Natural killer cell treated with Interleukin-12 subunit alpha and Interleukin-12 subunit beta and Interleukin-15 and Interleukin-18, amount 100 ng/mL, for 72 hours (primary cell): ENCODE data around the gene SLF2. TPM values are rescaled to one million over a fixed set of nuclear protein-coding genes. Genes with fewer than 3 reads are reported as not detected.

ENCODE experiments used
- ATAC-seq, 2 donors: fragments of 150-1000 bp; cut with Tn5 transposase in 1 of 2; sonication (Bioruptor Pico), chemical (Tn5 transposase) in 1 of 2; 2 replicates each; pipeline ENCODE4 v1.10.0; 2021
- DNase-seq: peaks from one replicate; pipeline ENCODE4 v3.0.0; 2022; ENCODE audit warnings: low spot score
- H3K27ac Mint-ChIP-seq, 2 donors: 1 replicate in 1 of 2; 2 replicates in 1 of 2; pipeline ENCODE4 v1.8.0; 2022; ENCODE audit warnings: mixed read lengths in 2 of 2, mild to moderate bottlenecking in 1 of 2, moderate library complexity in 1 of 2
- H3K27me3 Mint-ChIP-seq, 2 donors: 1 replicate in 1 of 2; 2 replicates in 1 of 2; pipeline ENCODE4 v1.8.0; 2022; ENCODE audit warnings: mixed read lengths in 2 of 2
- H3K36me3 Mint-ChIP-seq: one replicate; pipeline ENCODE4 v1.8.0; 2022; ENCODE audit warnings: mixed read lengths
- H3K4me1 Mint-ChIP-seq, 2 donors: 1 replicate in 1 of 2; 2 replicates in 1 of 2; pipeline ENCODE4 v1.8.0; 2022; ENCODE audit warnings: low read depth in 2 of 2, mixed read lengths in 2 of 2, mild to moderate bottlenecking in 1 of 2
- H3K4me3 Mint-ChIP-seq: one replicate; pipeline ENCODE4 v1.8.0; 2022; ENCODE audit warnings: mixed read lengths
- H3K9me3 Mint-ChIP-seq: 2 replicates; pipeline ENCODE4 v1.8.0; 2022; ENCODE audit warnings: mixed read lengths
- total RNA-seq, 2 donors: library from RNA; stranded (reverse); gene quantifications; one replicate each; pipeline ENCODE4 v1.2.3, GENCODE V29; 2022

Gene SLF2
- total RNA-seq, 2 donors from 2014 or later = 27.8 to 44.3 TPM

DNA sequence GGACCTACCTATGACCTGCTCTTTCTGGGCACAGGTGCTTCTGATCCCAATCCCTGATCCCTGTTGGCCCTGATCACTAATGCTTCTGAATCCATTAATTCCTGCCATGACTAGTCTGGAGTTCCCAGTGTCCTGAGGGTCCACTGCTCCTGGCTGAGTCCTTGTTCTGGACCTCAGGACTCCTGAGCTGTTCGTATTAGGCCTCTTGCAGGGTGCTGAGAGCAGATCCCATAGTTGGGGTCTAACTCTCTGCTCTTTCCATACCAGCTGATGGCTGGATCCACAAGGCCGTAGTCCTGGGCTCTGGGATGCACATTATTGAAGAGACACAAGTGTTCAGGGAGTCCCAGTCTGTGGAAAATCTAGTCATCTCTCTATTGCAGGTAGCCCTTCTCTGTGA, 67.5 kb downstream of the SLF2 start:
- Mint-ChIP-seq H3K27me3 (no peaks in the 10 kb centered on the region), H3K4me3 (no peak overlapping the region), H3K9me3 (no peaks in the 10 kb centered on the region), H3K27ac (no peak overlapping the region), H3K36me3 (no peaks in the 10 kb centered on the region), H3K4me1 (no peaks in the 10 kb centered on the region)
- DNase-seq = no peak
- ATAC-seq = no peak

DNA sequence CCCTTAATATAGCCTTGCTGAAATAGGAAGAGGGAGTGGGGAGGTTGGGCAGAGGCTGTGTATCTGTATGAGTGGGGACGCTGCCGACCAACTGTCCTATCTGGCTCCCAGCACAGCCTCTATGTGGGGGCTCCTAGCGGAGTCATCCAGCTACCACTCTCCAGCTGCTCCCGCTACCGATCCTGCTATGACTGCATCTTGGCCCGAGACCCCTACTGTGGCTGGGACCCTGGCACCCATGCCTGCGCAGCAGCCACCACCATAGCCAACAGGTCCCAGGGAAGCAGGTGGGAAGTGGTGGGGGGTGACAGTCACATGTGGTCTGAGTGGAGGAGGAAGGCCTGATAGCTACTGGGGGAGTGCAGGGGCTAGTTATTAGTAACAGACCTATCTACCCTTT, 67.9 kb downstream of the SLF2 start:
- H3K27me3 Mint-ChIP-seq = no peaks in the 10 kb centered on the region
- no peak overlapping the region for H3K27ac Mint-ChIP-seq
- H3K9me3 Mint-ChIP-seq = no peaks in the 10 kb centered on the region
- ATAC-seq (no peak), DNase-seq (no peak)
- peaks cover 3% of the 10 kb centered on the region in 2 donors for H3K4me1 Mint-ChIP-seq
- no peak overlapping the region for H3K4me3 Mint-ChIP-seq
- H3K36me3 Mint-ChIP-seq = no peaks in the 10 kb centered on the region

DNA sequence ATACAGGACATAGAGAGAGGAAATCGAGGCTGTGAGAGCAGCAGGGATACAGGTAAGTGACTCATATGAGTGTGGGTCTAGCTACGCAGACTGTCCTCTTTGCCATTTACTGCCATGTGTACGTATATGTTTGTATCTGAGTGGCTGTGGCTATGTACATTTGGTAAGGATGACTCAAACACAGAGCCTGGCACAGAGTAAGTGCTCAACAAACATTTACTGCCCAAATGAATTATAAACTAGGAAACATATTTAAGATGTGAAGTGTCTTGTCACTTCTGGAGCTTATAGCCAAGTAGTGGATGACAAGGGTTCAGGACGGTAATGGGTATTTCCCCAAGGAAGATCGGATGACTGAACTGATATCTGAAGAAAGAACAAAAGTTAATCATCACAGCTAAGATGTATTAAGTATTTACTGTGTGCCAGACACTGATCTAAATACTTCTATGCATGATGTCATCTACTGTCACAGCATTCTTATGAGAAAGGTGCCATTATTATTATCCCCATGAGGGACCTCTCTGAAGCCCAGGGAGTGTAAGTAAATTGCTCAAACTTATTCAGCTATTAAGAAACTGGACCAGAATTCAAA, 68.5 kb downstream of the SLF2 start:
- no peak for ATAC-seq
- Mint-ChIP-seq H3K9me3 (no peaks in the 10 kb centered on the region), H3K4me3 (no peak overlapping the region), H3K27me3 (no peaks in the 10 kb centered on the region), H3K36me3 (no peaks in the 10 kb centered on the region), H3K4me1 (peaks cover 6 to 9% of the 10 kb centered on the region in 2 donors), H3K27ac (no peak overlapping the region)
- DNase-seq = no peak

DNA sequence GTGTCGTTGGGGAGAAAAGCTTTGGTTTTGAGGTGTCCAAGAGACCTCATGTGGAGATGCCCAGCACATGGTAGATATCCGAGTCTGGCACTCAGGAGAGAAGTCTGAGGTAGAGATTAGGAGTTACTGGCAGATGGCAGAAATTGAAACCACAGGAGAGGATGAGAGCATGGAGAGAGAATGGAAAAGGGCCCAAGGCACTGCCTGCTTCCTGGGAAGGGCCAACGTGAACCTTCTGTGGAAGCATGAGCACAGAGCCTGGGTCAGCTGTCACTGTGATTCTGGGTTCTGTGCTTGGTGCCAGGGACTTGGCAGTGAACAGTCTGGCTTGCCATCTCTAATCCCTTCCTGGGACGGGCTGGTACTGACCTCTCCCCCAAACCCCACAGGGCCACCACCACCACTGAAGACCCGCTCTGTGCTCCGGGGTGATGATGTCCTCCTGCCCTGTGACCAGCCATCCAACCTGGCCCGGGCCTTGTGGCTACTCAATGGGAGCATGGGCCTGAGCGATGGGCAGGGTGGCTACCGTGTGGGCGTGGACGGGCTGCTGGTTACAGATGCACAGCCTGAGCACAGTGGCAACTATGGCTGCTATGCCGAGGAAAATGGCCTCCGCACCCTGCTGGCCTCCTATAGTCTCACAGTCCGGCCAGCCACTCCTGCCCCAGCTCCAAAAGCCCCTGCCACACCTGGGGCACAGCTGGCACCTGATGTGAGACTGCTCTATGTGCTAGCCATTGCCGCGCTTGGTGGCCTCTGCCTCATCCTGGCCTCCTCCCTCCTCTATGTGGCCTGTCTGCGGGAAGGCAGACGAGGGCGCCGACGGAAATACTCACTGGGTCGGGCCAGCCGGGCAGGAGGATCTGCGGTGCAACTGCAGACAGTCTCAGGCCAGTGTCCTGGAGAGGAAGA, 70.4 kb downstream of the SLF2 start:
- H3K9me3 Mint-ChIP-seq = no peaks in the 10 kb centered on the region
- no peak overlapping the region for H3K4me3 Mint-ChIP-seq
- no peaks in the 10 kb centered on the region for H3K27me3 Mint-ChIP-seq
- DNase-seq (peak; percentile 41), ATAC-seq (no peak)
- no peak overlapping the region for H3K27ac Mint-ChIP-seq
- H3K4me1 Mint-ChIP-seq = peaks cover 13 to 22% of the 10 kb centered on the region in 2 donors
- peaks cover 7% of the 10 kb centered on the region for H3K36me3 Mint-ChIP-seq

DNA sequence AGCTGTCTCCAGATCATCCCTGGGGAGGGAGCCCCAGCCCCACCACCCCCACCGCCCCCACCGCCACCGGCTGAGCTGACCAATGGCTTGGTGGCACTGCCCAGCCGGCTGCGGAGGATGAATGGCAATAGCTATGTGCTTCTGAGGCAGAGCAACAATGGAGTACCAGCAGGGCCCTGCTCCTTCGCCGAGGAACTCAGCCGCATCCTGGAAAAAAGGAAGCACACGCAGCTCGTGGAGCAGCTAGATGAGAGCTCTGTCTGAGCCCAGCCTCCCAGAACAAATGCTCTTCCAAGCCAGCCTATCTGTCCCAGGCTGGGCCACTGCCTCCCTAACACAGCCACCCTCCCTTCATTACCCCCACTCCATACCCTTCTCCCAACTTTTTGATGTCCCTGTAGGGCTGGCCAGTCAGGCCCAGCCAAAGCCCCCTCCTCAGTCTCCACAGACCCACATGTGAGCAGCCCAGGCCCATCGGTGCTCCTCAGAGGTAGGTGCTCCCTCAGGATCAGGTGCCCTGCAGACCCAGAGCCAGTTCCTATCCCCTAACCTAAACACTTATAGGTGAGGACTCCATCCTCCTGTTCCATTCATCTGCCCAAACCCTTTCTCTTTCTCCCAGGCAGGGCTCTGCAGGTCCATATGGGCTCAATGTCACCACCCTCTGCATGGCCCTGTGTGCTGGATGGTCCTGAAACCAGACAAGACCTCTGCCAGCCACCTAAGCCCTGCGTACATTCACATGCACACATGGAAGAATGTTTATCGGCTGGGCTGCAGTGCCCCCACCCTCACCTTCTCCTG, 71.3 kb downstream of the SLF2 start:
- H3K36me3 Mint-ChIP-seq = peaks cover 7% of the 10 kb centered on the region
- H3K4me1 Mint-ChIP-seq = peaks cover 13 to 22% of the 10 kb centered on the region in 2 donors
- no peaks in the 10 kb centered on the region for H3K9me3 Mint-ChIP-seq
- H3K27me3 Mint-ChIP-seq = no peaks in the 10 kb centered on the region
- no peak overlapping the region for H3K27ac Mint-ChIP-seq
- no peak overlapping the region for H3K4me3 Mint-ChIP-seq
- ATAC-seq (no peak), DNase-seq (peak; percentile 47)

DNA sequence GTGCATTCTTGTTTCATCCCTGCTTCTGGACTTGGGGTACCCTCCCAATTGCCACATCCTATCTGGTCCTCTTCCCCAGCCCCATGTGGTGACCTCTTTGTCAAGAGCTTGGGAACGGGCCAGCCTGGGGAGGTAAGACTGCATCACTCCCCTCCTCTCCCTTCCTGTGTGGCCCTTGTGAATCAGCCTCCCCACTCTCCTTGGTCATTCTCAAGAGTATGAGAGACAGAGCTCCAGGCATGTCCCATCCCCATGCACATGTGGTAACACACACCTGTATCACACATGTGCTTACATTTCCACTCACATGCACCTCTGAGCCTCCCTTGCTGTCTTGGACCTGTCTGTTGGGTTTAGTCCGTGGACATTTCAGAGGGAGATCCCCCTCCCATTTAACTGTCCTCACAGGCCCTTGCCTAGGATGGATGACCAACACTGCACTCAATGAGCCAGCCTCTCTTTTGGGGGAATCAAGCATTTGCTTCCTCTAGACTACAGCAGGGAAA, 72.0 kb downstream of the SLF2 start:
- Mint-ChIP-seq H3K27ac (no peak overlapping the region), H3K4me1 (peaks cover 13 to 22% of the 10 kb centered on the region in 2 donors), H3K9me3 (no peaks in the 10 kb centered on the region), H3K27me3 (no peaks in the 10 kb centered on the region), H3K4me3 (no peak overlapping the region), H3K36me3 (peaks cover 7% of the 10 kb centered on the region)
- ATAC-seq (no peak), DNase-seq (peak; percentile 8)

DNA sequence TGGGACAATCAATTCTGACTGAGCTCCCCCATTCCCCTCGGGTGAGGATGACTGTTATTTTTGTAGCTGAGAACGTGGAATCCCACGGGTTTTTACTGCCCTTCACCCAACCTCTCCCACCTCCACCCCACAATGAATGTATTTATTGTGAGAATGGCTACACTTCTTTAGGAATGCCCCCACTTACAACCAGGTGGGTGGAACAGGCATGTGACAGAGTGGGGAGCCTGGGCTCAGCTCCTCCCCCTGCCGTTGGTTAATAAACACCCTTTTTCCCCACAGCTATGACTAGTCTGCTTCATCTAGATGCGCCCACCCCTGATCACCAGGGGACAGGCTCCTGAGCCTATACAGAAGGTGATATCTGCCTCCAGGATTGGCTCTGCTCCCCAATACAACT, 72.6 kb downstream of the SLF2 start:
- peaks cover 8% of the 10 kb centered on the region for H3K36me3 Mint-ChIP-seq
- peak overlapping the region in 1 of 2 donors; percentile 65 for H3K27ac Mint-ChIP-seq
- ATAC-seq (no peak), DNase-seq (peak; percentile 5)
- no peaks in the 10 kb centered on the region for H3K27me3 Mint-ChIP-seq
- H3K4me3 Mint-ChIP-seq = no peak overlapping the region
- peaks cover 14 to 23% of the 10 kb centered on the region in 2 donors for H3K4me1 Mint-ChIP-seq
- no peaks in the 10 kb centered on the region for H3K9me3 Mint-ChIP-seq

DNA sequence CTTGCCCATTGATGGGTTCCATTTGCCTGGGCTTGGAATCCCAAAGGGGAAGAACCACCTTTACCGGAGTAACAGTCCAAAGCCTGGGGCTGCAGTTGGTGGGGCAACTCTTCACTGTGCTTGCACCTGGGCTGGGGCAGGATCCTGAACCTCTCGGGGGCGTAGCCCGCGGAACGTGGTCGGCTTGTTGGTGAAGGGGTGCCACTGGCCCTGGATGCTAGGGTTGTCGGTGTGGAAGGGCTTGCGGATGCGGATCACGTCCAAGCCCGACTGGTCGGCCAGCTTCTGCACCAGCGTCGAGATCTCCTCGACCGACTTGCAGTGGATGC, 73.8 kb downstream of the SLF2 start:
- Mint-ChIP-seq H3K27me3 (no peaks in the 10 kb centered on the region), H3K4me3 (peak overlapping the region; percentile 96), H3K27ac (peak overlapping the region; percentile 83 to 87), H3K36me3 (peaks cover 19% of the 10 kb centered on the region), H3K9me3 (no peaks in the 10 kb centered on the region), H3K4me1 (peaks cover 19 to 27% of the 10 kb centered on the region in 2 donors)
- DNase-seq (peak; percentile 55), ATAC-seq (no peak)

DNA sequence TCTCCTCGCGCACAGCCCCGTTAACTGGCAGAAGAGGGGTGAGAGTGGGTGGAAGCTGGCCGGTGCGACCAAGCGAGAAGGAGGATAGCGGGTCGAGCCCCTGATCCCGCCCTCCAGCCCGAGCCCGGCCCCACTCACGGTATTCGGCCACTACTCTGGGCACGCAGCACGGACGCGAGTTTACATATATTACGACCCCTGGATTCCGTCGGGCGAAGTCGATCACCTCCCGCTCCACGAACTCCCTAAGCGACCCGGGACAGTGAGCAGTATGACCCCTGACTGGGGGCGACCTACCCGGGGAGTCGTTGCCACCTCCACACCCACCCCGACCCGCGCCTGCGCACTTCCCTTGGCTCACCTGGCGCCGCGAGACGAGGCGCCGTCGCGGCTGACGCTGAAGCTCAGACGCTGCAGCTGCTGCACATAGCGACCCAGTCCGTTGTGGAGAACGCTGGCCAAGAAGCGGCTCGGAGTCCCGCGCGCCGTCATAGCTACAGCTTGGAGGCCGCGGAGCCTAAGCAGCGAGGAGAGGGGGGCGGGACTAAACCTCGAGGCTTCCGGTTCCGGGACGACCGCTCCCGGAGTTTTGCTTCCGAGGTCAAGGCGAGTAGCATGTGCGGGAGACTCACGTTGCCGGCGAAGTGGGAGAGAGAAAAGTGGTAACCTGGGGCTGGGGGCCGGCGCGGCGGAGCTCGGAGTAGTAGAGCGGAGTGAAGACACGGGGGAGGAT, 74.4 kb downstream of the SLF2 start, which contains the start of the genes MRPL43 and TWNK:
Gene MRPL43 (minus strand): TSS at position 546 of the 733 bp plus-strand sequence. CDS start 54 bp downstream, at position 492.
Gene TWNK (plus strand): TSS at position 592 of the 733 bp plus-strand sequence. CDS start 668 bp downstream, outside the sequence.
- Mint-ChIP-seq H3K4me1 (peaks cover 19 to 27% of the 10 kb centered on the region in 2 donors), H3K9me3 (no peaks in the 10 kb centered on the region), H3K27me3 (no peaks in the 10 kb centered on the region), H3K27ac (peak within 1 kb of the TSS; percentile 83 to 87), H3K4me3 (peak within 1 kb of the TSS; percentile 96), H3K36me3 (peaks cover 19% of the 10 kb centered on the region)
- DNase-seq (peak; percentile 86), ATAC-seq (peak; percentile 94 to 96)

DNA sequence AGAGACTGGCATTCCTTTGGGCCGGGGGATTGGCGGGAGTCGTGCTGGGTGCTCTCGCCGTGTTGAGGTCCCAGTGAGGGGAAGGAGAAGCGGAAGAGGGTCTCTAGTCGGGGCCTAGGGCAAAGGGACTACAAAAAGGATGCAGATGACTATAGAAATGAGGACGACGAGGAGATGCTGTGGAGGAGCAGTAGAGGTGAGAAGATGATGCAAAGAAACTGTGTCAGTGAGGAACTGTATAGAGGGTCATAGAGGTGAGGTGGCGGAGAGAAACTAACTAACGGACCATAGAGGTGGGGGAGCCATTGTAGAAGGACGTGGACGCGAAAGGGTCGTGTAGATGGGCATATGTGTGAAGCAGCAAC, 74.9 kb downstream of the SLF2 start:
- Mint-ChIP-seq H3K36me3 (peaks cover 19% of the 10 kb centered on the region), H3K27ac (peak overlapping the region; percentile 83 to 87), H3K27me3 (no peaks in the 10 kb centered on the region), H3K4me3 (peak overlapping the region; percentile 96), H3K9me3 (no peaks in the 10 kb centered on the region), H3K4me1 (peaks cover 19 to 27% of the 10 kb centered on the region in 2 donors)
- ATAC-seq (peak in 1 of 2 donors; percentile 12), DNase-seq (no peak)

DNA sequence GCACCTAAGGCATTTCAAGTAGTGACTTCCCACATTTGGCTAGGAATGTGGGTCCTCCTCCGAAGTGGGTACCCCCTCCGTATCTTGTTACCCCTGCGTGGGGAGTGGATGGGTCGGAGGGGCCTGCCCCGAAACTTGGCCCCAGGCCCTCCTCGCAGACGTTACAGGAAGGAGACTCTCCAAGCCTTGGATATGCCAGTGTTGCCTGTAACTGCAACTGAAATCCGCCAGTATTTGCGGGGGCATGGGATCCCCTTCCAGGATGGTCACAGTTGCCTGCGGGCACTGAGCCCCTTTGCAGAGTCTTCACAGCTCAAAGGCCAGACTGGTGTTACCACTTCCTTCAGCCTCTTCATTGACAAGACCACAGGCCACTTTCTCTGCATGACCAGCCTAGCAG, 75.4 kb downstream of the SLF2 start:
- DNase-seq = no peak
- Mint-ChIP-seq H3K36me3 (peaks cover 19% of the 10 kb centered on the region), H3K27ac (peak overlapping the region; percentile 83 to 87), H3K4me3 (peak overlapping the region; percentile 96), H3K4me1 (peaks cover 19 to 27% of the 10 kb centered on the region in 2 donors), H3K9me3 (no peaks in the 10 kb centered on the region), H3K27me3 (no peaks in the 10 kb centered on the region)
- no peak for ATAC-seq

DNA sequence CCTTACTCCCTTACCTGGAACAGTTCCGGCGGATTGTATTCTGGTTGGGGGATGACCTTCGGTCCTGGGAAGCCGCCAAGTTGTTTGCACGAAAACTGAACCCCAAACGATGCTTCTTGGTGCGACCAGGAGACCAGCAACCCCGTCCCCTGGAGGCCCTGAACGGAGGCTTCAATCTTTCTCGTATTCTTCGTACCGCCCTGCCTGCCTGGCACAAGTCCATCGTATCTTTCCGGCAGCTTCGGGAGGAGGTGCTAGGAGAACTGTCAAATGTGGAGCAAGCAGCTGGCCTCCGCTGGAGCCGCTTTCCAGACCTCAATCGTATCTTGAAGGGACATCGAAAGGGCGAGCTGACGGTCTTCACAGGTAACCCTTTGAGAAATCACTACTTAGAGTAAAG, 76.3 kb downstream of the SLF2 start:
- Mint-ChIP-seq H3K27ac (no peak overlapping the region), H3K4me3 (peak overlapping the region; percentile 9), H3K27me3 (no peaks in the 10 kb centered on the region), H3K36me3 (peaks cover 23% of the 10 kb centered on the region), H3K9me3 (no peaks in the 10 kb centered on the region), H3K4me1 (peaks cover 19 to 27% of the 10 kb centered on the region in 2 donors)
- ATAC-seq (no peak), DNase-seq (no peak)
